Ovary (tissue), 3 donors: ENCODE measurements around the gene FCAR.

Experiments
- POLR2A ChIP-seq: fragments of 450-650 bp; IDR thresholded peaks from one replicate; pipeline ENCODE4 v1.6.1; 2017; ENCODE audit warnings: antibody characterized with exemption, mild to moderate bottlenecking, moderate library complexity
- TF ChIP-seq, protein P1 (sequence below), 3 donors: fragments of 450-650 bp in 2 of 3; fragments of 200-600 bp in 1 of 3; IDR thresholded peaks; one replicate each; pipeline versions ENCODE4 v1.5.1 to v1.8.0; 2016 to 2022; ENCODE audit warnings: antibody characterized with exemption in 3 of 3, mild to moderate bottlenecking in 1 of 3
- donor health status: DM: no; HTN: no; CAD: no.

DNA sequence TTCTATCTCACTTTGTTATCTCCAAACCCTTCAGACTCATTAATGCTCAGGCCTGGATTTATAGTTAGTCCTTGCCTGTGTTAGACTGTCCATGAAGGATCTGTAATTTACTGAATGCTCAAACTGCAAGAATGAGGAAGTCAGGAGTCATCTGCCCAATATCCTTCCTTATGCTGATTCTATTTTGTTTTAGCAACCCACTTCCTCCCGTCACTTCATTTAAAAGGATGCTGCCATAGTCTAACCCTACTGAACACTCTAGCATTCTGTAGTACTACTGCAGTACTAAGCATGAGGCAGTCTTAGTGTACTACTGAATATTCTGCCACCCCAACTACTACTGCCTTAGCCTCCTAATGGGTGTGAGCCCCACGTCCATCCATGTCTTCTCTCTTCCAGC, 1.5 kb downstream of the FCAR start:
- TF ChIP-seq, protein P1, sequence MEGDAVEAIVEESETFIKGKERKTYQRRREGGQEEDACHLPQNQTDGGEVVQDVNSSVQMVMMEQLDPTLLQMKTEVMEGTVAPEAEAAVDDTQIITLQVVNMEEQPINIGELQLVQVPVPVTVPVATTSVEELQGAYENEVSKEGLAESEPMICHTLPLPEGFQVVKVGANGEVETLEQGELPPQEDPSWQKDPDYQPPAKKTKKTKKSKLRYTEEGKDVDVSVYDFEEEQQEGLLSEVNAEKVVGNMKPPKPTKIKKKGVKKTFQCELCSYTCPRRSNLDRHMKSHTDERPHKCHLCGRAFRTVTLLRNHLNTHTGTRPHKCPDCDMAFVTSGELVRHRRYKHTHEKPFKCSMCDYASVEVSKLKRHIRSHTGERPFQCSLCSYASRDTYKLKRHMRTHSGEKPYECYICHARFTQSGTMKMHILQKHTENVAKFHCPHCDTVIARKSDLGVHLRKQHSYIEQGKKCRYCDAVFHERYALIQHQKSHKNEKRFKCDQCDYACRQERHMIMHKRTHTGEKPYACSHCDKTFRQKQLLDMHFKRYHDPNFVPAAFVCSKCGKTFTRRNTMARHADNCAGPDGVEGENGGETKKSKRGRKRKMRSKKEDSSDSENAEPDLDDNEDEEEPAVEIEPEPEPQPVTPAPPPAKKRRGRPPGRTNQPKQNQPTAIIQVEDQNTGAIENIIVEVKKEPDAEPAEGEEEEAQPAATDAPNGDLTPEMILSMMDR (IDR thresholded peaks at IDR 0.05): no peak
- TF ChIP-seq POLR2A: no peak
